OCI-LY3 (cell line): ENCODE results near the gene TAC3.
"Not testable (repeated sequence)": the region's sequence is repeated elsewhere in the genome, so short reads cannot be mapped to it uniquely, and the experiment has no call there.

Experiments used
- H2AFZ ChIP-seq: fragments of 200-600, 300-600 bp; shearing (Covaris generic); 2 replicates; pipeline ENCODE4 v1.6.0; 2014; ENCODE audit warnings: antibody characterized with exemption, low read depth, low read length
- H3K27ac ChIP-seq: fragments of 200-600, 300-600 bp; sonication (generic); 2 replicates; pipeline ENCODE4 v1.5.1; 2014; ENCODE audit warnings: mild to moderate bottlenecking, low read length, moderate library complexity, mixed read lengths
- H3K27me3 ChIP-seq: fragments of 200-600, 300-600 bp; sonication (generic); 2 replicates; pipeline ENCODE4 v1.6.1; 2014; ENCODE audit warnings: low read depth, low read length, mixed read lengths
- H3K36me3 ChIP-seq: fragments of 200-600, 300-600 bp; sonication (generic); replicated peaks from 2 replicates; pipeline ENCODE3; 2014; ENCODE audit warnings: low read depth, low read length, mixed read lengths
- H3K4me1 ChIP-seq: fragments of 300-600, 200-600 bp; sonication (generic); 2 replicates; pipeline ENCODE4 v1.6.1; 2014; ENCODE audit warnings: low read length, mixed read lengths
- H3K4me2 ChIP-seq: fragments of 200-600, 300-600 bp; sonication (generic); 2 replicates; pipeline ENCODE4 v1.6.1; 2014; ENCODE audit warnings: low read length, mixed read lengths
- H3K4me3 ChIP-seq: fragments of 300-600, 200-600 bp; sonication (generic); 2 replicates; pipeline ENCODE4 v1.5.1; 2014; ENCODE audit warnings: antibody characterized with exemption, mild to moderate bottlenecking, low read length, moderate library complexity
- H3K79me2 ChIP-seq: fragments of 300-600, 200-600 bp; shearing (Covaris generic); 2 replicates; pipeline ENCODE4 v1.6.1; 2014; ENCODE audit warnings: mild to moderate bottlenecking, low read length, mixed read lengths
- H3K9ac ChIP-seq: fragments of 300-600, 200-600 bp; shearing (Covaris generic); 2 replicates; pipeline ENCODE4 v1.6.0; 2014; ENCODE audit warnings: mild to moderate bottlenecking, low read length, moderate library complexity
- H3K9me3 ChIP-seq: fragments of 200-600, 300-600 bp; shearing (Covaris generic); 2 replicates; pipeline ENCODE4 v1.6.1; 2014; ENCODE audit warnings: low read length, mixed read lengths; ENCODE audit not compliant: insufficient read depth
- H4K20me1 ChIP-seq: fragments of 200-600, 300-600 bp; sonication (generic); 2 replicates; pipeline ENCODE4 v1.6.1; 2016; ENCODE audit warnings: low read length, mixed read lengths; ENCODE audit not compliant: insufficient read depth
- CTCF ChIP-seq: fragments of 200-600, 300-600 bp; sonication (generic); IDR thresholded peaks from 2 replicates; pipeline ENCODE4 v1.5.1; 2014; ENCODE audit warnings: antibody characterized with exemption, low read length, low read depth
- EZH2phosphoT487 ChIP-seq: fragments of 200-600 bp; shearing (Covaris generic); IDR thresholded peaks from 2 replicates; pipeline ENCODE4 v1.6.1; 2018; ENCODE audit warnings: antibody characterized with exemption, mixed run types, low read depth

The TAC3 gene

GRCh38 chr12:56979628-56980027 lies 36.7 kb downstream of the TAC3 start:
- no peaks in the 10 kb centered on the region for H3K36me3 ChIP-seq
- H3K4me2 ChIP-seq = no peak overlapping the region
- H3K27me3 ChIP-seq = no peaks in the 10 kb centered on the region
- no peaks in the 10 kb centered on the region for H3K9me3 ChIP-seq
- TF ChIP-seq CTCF (no peak), EZH2phosphoT487 (no peak)
- H3K27ac ChIP-seq = no peak overlapping the region
- no peak overlapping the region for H3K4me3 ChIP-seq
- no peaks in the 10 kb centered on the region for H4K20me1 ChIP-seq
- H2AFZ ChIP-seq = no peak overlapping the region
- no peaks in the 10 kb centered on the region for H3K4me1 ChIP-seq
- no peak overlapping the region for H3K9ac ChIP-seq
- no peaks in the 10 kb centered on the region for H3K79me2 ChIP-seq

GRCh38 chr12:56978397-56979138 lies 37.8 kb downstream of the TAC3 start:
- Histone ChIP-seq H3K27me3 (no peaks in the 10 kb centered on the region), H3K4me1 (no peaks in the 10 kb centered on the region), H3K9ac (no peak overlapping the region), H3K4me3 (no peak overlapping the region), H2AFZ (no peak overlapping the region), H3K79me2 (no peaks in the 10 kb centered on the region), H3K4me2 (no peak overlapping the region), H4K20me1 (no peaks in the 10 kb centered on the region), H3K36me3 (no peaks in the 10 kb centered on the region), H3K27ac (no peak overlapping the region), H3K9me3 (no peaks in the 10 kb centered on the region)
- TF ChIP-seq CTCF = no peak

- not testable (repeated sequence) for H3K27me3 ChIP-seq, H3K4me3 ChIP-seq, H3K9ac ChIP-seq, H3K79me2 ChIP-seq, H3K4me1 ChIP-seq, H2AFZ ChIP-seq, H3K9me3 ChIP-seq, H3K4me2 ChIP-seq, H3K27ac ChIP-seq, H4K20me1 ChIP-seq, H3K36me3 ChIP-seq
Measured at GRCh38 chr12:56977361-56977760, 39.0 kb downstream of the TAC3 start.

GRCh38 chr12:56974224-56974623 lies 42.1 kb downstream of the TAC3 start:
- not testable (repeated sequence) for H3K27me3 ChIP-seq, H2AFZ ChIP-seq, H3K27ac ChIP-seq, H3K9ac ChIP-seq, H3K4me1 ChIP-seq, H3K9me3 ChIP-seq, H3K36me3 ChIP-seq, H3K79me2 ChIP-seq, H3K4me3 ChIP-seq, H3K4me2 ChIP-seq, H4K20me1 ChIP-seq

GRCh38 chr12:56968910-56969309 lies 47.4 kb downstream of the TAC3 start:
- H3K4me1 ChIP-seq, H3K9ac ChIP-seq, H3K9me3 ChIP-seq, H3K27me3 ChIP-seq, H2AFZ ChIP-seq, H3K4me3 ChIP-seq, H3K27ac ChIP-seq, H3K36me3 ChIP-seq, H4K20me1 ChIP-seq, H3K79me2 ChIP-seq, H3K4me2 ChIP-seq: not testable (repeated sequence)

GRCh38 chr12:56965997-56966642 lies 50.2 kb downstream of the TAC3 start:
- not testable (repeated sequence) for H3K27ac ChIP-seq, H3K4me2 ChIP-seq, H3K79me2 ChIP-seq

GRCh38 chr12:56965124-56965523 lies 51.2 kb downstream of the TAC3 start:
- not testable (repeated sequence) for H3K9ac ChIP-seq, H3K27ac ChIP-seq, H3K4me3 ChIP-seq, H3K27me3 ChIP-seq, H4K20me1 ChIP-seq, H3K4me1 ChIP-seq, H3K9me3 ChIP-seq, H3K4me2 ChIP-seq, H2AFZ ChIP-seq, H3K79me2 ChIP-seq, H3K36me3 ChIP-seq

More at GRCh38 chr12:56965997-56966642, 50.2 kb downstream of the TAC3 start:
- not testable (repeated sequence) for H3K27me3 ChIP-seq, H3K4me3 ChIP-seq, H2AFZ ChIP-seq, H3K4me1 ChIP-seq, H4K20me1 ChIP-seq, H3K9me3 ChIP-seq, H3K36me3 ChIP-seq, H3K9ac ChIP-seq

GRCh38 chr12:56963557-56963956 lies 52.8 kb downstream of the TAC3 start:
- not testable (repeated sequence) for H3K4me1 ChIP-seq, H3K9ac ChIP-seq, H3K27me3 ChIP-seq, H4K20me1 ChIP-seq, H3K4me2 ChIP-seq, H3K36me3 ChIP-seq, H3K9me3 ChIP-seq, H3K4me3 ChIP-seq, H3K79me2 ChIP-seq, H3K27ac ChIP-seq, H2AFZ ChIP-seq
